NCI-H1092 treated with DMSO at 0.1 percent for 48 hours (cell line): ENCODE data around the gene TMEM33.
"Not testable (repeated sequence)": the region's sequence is repeated elsewhere in the genome, so short reads cannot be mapped to it uniquely, and the experiment has no call there.

Experiments used
- DNase-seq: peaks from one replicate; lab custom pipeline; 2025; lab: John Stamatoyannopoulos, UW

The TMEM33 gene

DNA sequence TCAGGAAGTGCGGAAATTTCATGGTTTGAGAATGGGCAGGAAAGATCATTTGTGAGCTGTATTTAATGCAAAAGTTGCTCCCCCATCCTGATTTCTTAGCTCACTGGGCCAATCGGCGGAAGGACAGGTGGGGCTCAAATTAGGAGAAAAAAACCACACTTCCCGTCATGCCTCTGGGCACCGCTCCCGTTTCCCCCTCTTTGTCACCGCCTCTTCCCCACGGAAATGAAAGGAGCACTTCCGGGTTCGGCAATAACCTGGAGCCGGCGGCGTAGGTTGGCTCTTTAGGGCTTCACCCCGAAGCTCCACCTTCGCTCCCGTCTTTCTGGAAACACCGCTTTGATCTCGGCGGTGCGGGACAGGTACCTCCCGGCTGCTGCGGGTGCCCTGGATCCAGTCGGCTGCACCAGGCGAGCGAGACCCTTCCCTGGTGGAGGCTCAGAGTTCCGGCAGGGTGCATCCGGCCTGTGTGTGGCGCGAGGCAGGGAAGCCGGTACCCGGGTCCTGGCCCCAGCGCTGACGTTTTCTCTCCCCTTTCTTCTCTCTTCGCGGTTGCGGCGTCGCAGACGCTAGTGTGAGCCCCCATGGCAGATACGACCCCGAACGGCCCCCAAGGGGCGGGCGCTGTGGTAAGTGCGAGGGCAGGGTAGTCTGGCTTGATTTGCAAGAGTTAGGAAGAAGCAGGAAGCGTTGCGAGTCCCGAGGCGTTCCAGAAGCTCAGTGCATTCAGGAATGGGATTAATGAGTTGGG, at the start of gene TMEM33:
Gene TMEM33 (plus strand): TSS at position 529 of the 751 bp plus-strand sequence. CDS start 56 bp downstream, at position 585.
- DNase-seq, result peak; percentile 91

GRCh38 chr4:41885456-41885855, 49.8 kb upstream of the TMEM33 start:
- no peak for DNase-seq

- DNase-seq, result no peak
Observed at GRCh38 chr4:41887277-41887676, 48.0 kb upstream of the TMEM33 start.

GRCh38 chr4:41887821-41888686, 47.2 kb upstream of the TMEM33 start:
- peak; percentile 19 for DNase-seq

DNA sequence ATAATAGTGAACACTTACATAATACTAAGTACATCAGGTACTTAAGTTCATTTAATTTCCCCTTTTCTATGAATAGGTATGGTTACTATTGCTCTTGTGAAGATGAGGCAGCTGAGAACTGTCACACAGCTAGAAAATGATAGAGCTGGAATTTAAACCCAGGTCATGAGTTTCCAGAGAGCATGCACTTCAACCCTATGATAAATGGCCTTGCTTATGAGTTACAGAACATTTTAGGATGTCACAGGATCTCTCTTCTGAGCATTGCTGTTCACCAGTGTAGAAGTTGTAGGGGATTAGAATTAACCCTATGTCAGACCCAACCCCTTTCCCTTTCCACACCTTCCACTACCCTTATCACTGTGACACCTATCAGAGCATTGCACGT, 46.5 kb upstream of the TMEM33 start:
- DNase-seq, result no peak

DNA sequence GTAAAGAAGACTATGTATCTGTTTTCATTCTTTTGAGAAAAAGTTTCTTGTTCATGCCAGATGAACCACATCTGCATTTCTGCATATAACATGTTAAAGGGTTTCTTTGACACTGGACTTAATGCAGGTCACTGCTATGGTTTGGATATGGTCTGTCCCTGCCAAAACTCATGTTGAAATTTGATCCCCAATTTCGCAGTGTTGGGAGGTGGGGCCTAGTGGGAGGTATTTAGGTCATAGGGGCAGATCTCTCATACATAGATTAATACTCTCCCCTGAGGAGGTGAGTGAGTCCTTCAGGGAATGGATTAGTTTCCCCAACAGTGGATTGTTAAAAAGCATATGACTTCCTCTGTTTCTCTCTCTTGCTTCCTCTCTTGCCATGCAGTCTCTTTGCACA, 45.9 kb upstream of the TMEM33 start:
- DNase-seq, result no peak

GRCh38 chr4:41890085-41890484, 45.1 kb upstream of the TMEM33 start:
- no peak for DNase-seq

- no peak for DNase-seq
Observed at GRCh38 chr4:41896648-41897047, 38.6 kb upstream of the TMEM33 start.

DNA sequence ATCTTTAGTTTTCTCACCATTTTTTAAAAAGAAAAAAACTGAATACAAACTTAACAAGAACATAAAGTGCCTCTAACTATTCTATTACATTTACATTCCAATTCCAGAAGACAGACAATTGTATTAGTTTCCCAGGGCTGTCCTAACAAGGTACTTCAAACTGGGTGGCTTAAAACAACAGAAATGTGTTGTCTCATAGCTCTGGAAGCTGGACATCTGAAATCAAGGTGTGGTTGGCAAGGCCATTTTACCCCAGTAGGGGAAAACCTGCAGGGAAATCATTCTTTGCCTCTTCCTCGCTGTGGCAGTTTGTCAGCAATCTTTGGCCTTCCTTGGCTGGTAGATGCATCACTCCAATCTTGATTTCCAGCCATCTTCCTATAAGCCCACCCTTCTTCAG, 37.5 kb upstream of the TMEM33 start:
- no peak for DNase-seq

DNA sequence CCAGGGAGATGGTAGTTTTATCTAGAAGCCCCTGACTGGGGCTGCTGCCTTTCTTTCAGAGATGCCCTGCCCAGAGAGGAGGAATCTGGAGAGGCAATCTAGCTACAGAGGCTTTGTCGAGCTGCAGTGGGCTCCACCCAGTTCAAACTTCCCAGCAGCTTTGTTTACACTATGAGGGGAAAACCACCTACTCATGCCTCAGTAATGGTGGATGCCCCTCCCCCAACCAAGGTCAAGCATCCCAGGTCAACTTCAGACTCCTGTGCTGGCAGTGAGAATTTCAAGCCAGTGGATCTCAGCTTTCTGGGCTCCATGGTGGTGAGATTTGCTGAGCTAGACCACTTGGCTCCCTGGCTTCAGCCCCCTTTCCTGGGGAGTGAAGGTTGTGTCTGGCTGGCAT, 26.1 kb upstream of the TMEM33 start:
- not testable (repeated sequence) for DNase-seq

- no peak for DNase-seq
Observed at GRCh38 chr4:41912546-41912945, 22.7 kb upstream of the TMEM33 start.

DNA sequence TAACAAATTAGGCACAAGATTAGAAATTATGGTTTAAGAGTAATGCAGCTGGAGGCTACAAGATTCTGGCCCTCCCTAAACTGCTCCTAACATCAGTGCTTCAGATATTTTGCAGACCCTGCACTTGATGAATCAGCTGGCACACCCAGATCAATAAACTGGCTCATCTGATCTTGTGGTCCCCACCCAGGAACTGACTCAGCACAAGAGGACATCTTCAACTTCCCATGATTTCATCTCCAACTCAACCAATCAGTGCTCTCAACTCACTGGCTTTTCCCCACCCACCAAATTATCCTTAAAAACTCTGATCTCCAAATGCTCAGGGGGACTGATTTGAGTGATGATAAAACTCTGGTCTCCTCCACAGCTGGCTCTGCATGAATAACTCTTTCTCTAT, 21.7 kb upstream of the TMEM33 start:
- no peak for DNase-seq

DNA sequence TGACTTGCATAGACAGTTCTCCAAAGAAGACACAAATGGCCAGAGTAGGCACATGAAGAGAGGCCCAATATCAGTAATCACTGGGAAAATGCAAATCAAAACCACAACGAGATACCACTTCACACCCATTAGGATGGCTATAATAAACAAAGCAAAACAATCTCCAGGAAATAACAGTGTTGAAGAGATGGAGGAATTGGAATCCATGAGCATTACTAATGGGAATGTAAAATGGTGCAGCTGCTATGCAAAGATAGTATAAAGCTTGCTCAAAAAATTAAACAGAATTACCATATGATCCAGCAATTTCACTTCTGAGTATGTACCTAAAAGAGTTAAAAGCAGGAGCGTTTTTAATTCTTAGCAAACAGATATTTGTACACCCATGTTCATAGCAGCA, 17.0 kb upstream of the TMEM33 start:
- no peak for DNase-seq

DNA sequence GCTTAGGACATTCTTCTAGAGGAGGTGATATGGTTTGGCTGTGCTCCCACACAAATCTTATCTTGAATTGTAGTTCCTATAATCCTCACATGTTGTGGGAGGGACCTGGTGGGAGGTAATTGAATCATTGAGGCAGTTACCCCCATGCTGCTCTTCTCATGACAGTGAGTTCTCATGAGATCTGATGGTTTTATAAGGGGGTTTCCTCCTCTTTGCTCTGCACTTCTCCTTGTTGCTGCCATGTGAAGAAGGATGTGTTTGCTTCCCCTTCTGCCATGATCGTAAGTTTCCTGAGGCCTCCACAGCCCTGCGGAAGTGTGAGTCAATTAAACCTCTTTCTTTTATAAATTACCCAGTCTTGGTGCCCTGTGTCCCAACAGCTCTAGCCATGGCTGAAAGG, 14.8 kb upstream of the TMEM33 start:
- DNase-seq, result not testable (repeated sequence)

GRCh38 chr4:41921476-41921875, 13.8 kb upstream of the TMEM33 start:
- DNase-seq, result no peak

DNA sequence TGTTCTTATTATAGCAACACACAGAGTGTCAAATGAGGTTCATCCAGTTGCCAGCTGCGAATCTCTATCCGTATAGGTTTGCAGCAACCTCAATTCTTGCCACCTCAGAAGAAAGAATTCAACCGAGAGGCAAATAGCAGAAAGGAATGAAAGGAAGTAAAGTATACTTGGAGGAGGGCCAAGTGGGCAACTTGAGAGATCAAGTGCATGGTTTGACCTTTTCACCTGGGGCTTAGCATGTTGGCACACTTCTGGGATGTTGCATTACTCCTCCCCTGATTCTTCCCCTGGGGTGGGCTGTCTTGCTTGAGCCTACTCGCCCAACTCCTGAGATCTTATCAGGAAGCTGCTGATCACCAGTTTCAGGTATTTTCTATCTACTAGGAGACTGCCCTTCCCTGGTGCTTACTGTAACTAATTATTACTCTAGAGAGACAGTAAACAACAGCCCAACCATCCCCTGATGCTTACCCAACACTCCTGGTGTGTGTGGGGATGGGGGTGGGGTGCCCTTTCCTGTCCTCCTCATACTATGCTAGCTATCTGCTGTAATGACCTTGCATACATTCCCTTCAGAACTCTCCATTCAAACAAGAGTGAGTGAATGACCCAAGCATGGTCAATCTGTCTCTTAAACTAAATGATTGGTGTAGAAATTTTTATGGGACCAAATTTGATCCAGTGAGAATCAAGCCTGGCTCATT, 7.3 kb upstream of the TMEM33 start:
- no peak for DNase-seq

DNA sequence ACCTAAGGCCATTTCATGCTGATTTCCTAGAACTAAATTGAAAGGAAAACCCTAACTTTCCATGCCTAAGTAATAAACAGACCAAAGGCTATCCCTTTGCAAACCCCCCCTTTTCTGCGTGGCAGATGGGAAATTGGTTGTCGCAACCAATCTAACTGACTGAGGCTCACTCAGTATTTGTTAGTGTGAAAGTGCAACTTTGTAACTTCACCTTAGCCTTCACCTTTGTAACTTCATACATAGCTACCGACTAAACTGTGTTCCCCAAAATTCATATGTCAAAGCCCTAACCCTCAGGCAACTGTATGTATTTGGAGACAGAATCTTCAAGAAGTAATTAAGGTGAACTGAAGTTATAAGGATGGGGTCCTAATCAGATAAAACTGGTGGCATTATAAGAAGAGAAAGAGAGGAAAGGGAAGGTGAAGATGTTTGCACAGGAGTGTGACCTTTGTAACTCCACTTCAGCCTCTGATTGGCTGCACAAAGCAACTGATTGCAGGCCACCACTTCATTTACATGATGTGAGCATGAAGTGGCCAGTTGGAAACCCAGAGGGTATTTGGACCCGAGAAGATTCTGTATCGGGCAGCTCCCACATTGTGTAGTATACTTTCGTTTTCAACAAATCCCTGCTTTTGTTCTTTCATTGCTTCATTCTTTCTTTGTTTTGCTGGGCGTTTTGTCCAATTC, 4.9 kb upstream of the TMEM33 start:
- DNase-seq, result no peak

GRCh38 chr4:41932988-41933387, 2.2 kb upstream of the TMEM33 start:
- DNase-seq, result no peak

DNA sequence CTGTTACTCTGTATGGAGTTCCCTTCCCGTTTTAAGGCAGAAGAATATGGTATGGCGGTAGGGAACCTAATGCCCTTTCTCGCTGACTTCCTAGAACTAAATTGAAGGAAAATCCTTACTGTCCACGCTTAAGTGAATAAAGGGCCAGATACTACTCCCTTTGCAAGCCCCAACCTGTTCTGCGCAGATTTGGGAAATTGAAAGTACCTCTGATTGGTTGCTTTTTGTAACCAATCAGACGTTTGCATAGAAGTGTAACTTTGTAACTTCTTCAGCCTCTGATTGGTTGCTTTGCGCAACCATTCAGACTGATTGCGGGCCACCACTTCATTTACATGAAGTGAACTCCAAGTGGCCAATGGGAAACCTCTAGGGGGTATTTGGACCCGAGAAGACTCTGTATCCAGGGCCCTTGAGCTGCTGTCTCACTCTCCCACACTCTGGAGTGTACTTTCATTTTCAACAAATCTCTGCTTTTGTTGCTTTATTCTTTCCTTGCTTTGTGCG, 1.2 kb upstream of the TMEM33 start:
- no peak for DNase-seq

DNA sequence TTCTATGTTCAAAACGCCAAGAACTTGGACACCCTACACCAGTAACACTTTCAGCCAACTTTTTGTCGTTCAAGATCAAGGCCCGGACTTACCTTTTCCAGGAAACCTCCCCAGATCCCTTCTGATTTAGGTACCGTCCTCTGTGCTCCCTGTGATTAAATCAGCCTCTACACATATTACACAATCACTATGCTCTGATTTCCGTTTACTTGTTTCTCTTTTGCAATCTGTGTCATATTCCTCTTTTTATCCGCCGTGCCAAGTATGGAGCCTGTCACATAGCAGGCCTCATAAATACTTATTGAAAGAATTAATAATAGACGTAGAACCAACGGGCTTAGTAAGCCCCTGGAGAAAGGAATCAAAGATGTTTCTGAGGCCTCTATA, 722 bp upstream of the TMEM33 start:
- no peak for DNase-seq

GRCh38 chr4:41935652-41936021, 408 bp downstream of the TMEM33 start:
- no peak for DNase-seq

DNA sequence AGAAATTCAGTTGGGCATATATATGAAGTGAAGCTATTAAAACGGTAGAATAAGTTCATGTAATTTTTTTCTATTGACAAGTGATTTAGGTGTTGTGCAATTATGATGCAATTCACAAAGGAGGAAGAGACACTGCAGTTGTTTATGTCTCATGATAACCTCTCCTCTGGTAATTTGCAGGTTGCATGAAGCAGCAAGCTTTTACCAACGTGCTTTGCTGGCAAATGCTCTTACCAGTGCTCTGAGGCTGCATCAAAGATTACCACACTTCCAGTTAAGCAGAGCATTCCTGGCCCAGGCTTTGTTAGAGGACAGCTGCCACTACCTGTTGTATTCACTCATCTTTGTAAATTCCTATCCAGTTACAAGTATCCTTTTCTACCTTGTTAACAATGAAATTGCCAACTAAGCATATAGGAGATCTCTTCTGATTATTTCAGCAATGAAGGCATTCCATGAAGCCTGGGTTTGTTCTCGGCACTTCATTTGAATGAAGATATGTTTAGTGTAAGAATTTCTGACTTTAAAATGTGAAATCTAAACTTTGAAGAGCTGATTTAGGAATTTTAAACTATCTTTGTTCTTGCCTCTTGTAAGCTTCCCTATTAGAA, 3.9 kb downstream of the TMEM33 start:
- DNase-seq, result no peak
